SH-SY5Y (cell line): ENCODE measurements around the gene CDA.

Experiments used
- GATA2 ChIP-seq: IDR thresholded peaks from 2 replicates; pipeline ENCODE4 v1.6.1; 2011; ENCODE audit warnings: mild to moderate bottlenecking, low read depth, low read length
- GATA3 ChIP-seq: IDR thresholded peaks from 2 replicates; pipeline ENCODE4 v1.6.1; 2011; ENCODE audit warnings: low read depth, mild to moderate bottlenecking, low read length, moderate library complexity

DNA sequence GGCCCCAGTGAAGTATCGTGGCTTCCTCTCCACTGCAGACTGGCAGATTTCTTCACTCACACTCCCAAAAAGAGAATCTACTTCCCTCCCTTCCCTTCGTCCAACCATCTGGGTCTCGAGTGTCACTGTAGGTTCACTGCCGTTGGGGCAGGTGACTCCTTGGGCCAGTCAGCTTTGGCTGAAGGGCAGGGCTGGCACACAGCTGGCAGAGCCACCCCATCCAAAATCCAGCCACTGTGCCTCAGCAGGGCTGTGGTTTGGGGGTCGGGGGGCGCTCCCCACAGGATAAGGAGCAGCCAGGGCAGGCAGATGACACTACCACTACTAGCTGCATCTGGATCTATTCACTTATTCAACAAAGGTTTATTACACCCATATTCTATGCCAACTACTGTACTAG lies 54.2 kb downstream of the CDA start:
- no peak for TF ChIP-seq GATA2
- TF ChIP-seq GATA3 = no peak
